Subcutaneous adipose tissue (tissue), 4 donors: Measurements from ENCODE around the gene SSTR5. TPM values are rescaled to one million over a fixed set of nuclear protein-coding genes. Genes with fewer than 3 reads are reported as not detected.

ENCODE experiments used
- total RNA-seq, 4 donors: library from RNA; depleted of rRNA; stranded (reverse); fragments of >200 nt; gene quantifications; one replicate each; pipeline ENCODE4 v1.1.0, GENCODE V29; 2016
- TF ChIP-seq, protein P1 (sequence below): fragments of 450-650 bp; IDR thresholded peaks from one replicate; pipeline ENCODE4 v1.5.1; 2016; ENCODE audit warnings: low read depth, mild to moderate bottlenecking, control low read depth, antibody characterized with exemption, moderate library complexity

The SSTR5 gene
- total RNA-seq, 4 donors from 2014 or later = not detected

GRCh38 chr16:1108299-1109252, 36.0 kb downstream of the SSTR5 start:
- TF ChIP-seq, protein P1, sequence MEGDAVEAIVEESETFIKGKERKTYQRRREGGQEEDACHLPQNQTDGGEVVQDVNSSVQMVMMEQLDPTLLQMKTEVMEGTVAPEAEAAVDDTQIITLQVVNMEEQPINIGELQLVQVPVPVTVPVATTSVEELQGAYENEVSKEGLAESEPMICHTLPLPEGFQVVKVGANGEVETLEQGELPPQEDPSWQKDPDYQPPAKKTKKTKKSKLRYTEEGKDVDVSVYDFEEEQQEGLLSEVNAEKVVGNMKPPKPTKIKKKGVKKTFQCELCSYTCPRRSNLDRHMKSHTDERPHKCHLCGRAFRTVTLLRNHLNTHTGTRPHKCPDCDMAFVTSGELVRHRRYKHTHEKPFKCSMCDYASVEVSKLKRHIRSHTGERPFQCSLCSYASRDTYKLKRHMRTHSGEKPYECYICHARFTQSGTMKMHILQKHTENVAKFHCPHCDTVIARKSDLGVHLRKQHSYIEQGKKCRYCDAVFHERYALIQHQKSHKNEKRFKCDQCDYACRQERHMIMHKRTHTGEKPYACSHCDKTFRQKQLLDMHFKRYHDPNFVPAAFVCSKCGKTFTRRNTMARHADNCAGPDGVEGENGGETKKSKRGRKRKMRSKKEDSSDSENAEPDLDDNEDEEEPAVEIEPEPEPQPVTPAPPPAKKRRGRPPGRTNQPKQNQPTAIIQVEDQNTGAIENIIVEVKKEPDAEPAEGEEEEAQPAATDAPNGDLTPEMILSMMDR = no peak

DNA sequence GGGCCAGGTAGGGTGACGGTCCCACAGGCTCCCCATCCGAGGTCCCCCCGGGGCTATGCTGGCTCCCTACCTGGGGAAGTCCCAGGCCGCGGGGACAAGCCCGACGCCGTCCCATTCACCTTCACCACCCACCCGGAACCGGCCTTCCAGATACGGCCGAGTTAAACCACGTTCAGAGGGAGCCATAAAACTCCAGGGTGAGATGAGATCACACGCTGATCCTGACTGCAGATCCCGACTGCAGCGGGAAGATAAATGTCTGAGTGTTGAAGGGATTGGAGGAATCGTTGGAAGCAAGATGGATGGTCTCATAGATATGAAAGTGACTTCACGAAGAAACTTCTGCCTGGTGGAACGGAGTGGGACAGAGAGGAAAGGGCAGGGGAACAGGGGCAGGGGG, 37.1 kb downstream of the SSTR5 start:
- TF ChIP-seq, protein P1 = no peak

DNA sequence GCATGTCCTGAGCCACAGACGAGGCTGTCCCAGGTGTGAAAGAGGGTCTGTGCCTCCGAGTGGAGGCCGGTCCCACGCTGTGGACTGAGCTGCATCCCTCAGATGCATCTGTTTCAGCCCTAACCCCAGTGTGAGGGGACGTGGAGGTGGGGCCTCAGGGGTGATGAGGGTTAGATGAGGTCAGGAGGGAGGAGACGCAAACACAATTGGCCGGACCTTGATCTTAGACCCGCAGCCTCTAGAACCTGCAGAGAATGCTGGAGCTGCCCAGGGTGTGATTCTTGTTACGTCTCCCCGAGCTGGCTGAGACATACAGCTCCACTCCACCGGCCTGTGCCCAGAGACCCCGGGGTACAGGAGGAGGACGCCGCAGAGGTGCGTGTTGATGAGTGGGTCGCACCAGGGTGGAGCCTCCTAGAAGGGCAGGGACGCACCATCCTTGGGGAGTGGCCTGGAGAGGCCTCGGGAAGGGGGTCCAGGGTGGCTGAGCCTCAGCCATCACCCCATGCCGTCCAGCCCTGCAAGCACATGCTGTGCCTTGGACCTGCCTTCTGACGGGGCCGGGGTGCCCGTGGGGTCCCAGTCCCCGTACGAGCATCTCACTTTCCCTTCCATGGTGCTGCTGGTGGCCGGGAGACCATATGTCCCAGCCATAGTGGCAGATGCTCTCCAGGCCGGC, 40.1 kb downstream of the SSTR5 start:
- TF ChIP-seq, protein P1 = no peak

DNA sequence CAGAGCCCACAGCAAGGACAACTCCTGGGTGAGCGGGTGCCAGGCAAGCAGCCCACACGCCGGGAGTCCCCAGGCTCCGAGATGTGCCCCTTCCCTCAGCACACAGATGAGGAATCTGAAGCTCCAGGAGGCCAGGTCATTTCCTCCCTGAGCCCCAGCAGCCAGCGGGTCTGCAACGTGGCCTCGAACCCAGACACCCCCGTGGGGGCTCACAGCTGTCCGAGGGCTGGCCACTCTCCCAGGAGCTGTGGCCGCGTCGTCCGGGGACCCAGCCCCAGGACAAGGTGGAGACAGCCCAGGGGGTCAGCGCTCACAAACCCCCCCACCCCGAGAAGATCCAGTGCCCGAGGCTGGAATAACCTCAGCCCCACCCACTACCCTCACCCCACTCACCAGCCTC, 40.9 kb downstream of the SSTR5 start:
- TF ChIP-seq, protein P1 = no peak

- TF ChIP-seq, protein P1 = no peak
Measured at GRCh38 chr16:1113889-1114526, 41.5 kb downstream of the SSTR5 start.

- TF ChIP-seq, protein P1 = no peak
Measured at GRCh38 chr16:1116693-1117077, 44.1 kb downstream of the SSTR5 start.
